ENCODE measurements around the gene PTBP3. TPM values are rescaled to one million over a fixed set of nuclear protein-coding genes. Genes with fewer than 3 reads are reported as not detected.

PTBP3 gene
- total RNA-seq, 2 donors from 2014 or later, result 83.3 to 94.8 TPM

- TF ChIP-seq CTCF (conservative IDR thresholded peaks at IDR 0.05), result no peak
- no peak overlapping the region for H3K9ac ChIP-seq (ENCODE audit: extremely low read depth, low read length, poor library complexity, severe bottlenecking)
- H3K4me3 Mint-ChIP-seq, result no peak overlapping the region
- no peaks in the 10 kb centered on the region for H3K4me1 ChIP-seq (ENCODE audit: control insufficient read depth, insufficient read depth, low read length)
- 94% methylated on average over 2 of the region's 3 CpGs; no CpG with 5 or more reads in 1 of the 2 experiments for WGBS, 2 experiments (ENCODE audit: insufficient coverage in 1 of 2, insufficient read length in 1 of 2)
- no peaks in the 10 kb centered on the region for H3K27me3 ChIP-seq (ENCODE audit: control insufficient read depth, insufficient read depth, low read length, poor library complexity, severe bottlenecking)
- DNase-seq, result no peak
- H3K4me3 ChIP-seq (ENCODE audit: low read length), result no peak overlapping the region
- peaks cover 19% of the 10 kb centered on the region for H3K36me3 Mint-ChIP-seq (ENCODE audit: low read depth)
- H3K9me3 Mint-ChIP-seq, result no peaks in the 10 kb centered on the region
- no peak overlapping the region for H3K27ac Mint-ChIP-seq
- peaks cover 19% of the 10 kb centered on the region for H3K4me1 Mint-ChIP-seq
- no peaks in the 10 kb centered on the region for H3K27me3 Mint-ChIP-seq (ENCODE audit: insufficient read depth)
- no peaks in the 10 kb centered on the region for H3K9me3 ChIP-seq (ENCODE audit: control insufficient read depth, low read length)
- H3K36me3 ChIP-seq (ENCODE audit: control insufficient read depth, insufficient read depth, low read length), result peaks cover 42% of the 10 kb centered on the region
- H3K27ac ChIP-seq (ENCODE audit: low read depth, low read length), result no peak overlapping the region
Measured at GRCh38 chr9:112262577-112262976, 70.8 kb downstream of the PTBP3 start.

GRCh38 chr9:112261133-112261532, 72.3 kb downstream of the PTBP3 start:
- Histone ChIP-seq H3K27me3 (ENCODE audit: control insufficient read depth, insufficient read depth, low read length, poor library complexity, severe bottlenecking) (no peaks in the 10 kb centered on the region), H3K36me3 (ENCODE audit: control insufficient read depth, insufficient read depth, low read length) (peaks cover 35% of the 10 kb centered on the region), H3K27ac (ENCODE audit: low read depth, low read length) (no peak overlapping the region), H3K9me3 (ENCODE audit: control insufficient read depth, low read length) (no peaks in the 10 kb centered on the region), H3K4me1 (ENCODE audit: control insufficient read depth, insufficient read depth, low read length) (no peaks in the 10 kb centered on the region), H3K9ac (ENCODE audit: extremely low read depth, low read length, poor library complexity, severe bottlenecking) (no peak overlapping the region), H3K4me3 (ENCODE audit: low read length) (no peak overlapping the region)
- peaks cover 19% of the 10 kb centered on the region for H3K4me1 Mint-ChIP-seq
- no peak overlapping the region for H3K27ac Mint-ChIP-seq
- H3K27me3 Mint-ChIP-seq (ENCODE audit: insufficient read depth), result no peaks in the 10 kb centered on the region
- 93 to 98% methylated on average over 3 to 5 of the region's 5 CpGs for WGBS, 2 experiments (ENCODE audit: insufficient coverage in 1 of 2, insufficient read length in 1 of 2)
- no peak for TF ChIP-seq CTCF (conservative IDR thresholded peaks at IDR 0.05)
- no peaks in the 10 kb centered on the region for H3K9me3 Mint-ChIP-seq
- H3K36me3 Mint-ChIP-seq (ENCODE audit: low read depth), result peaks cover 15% of the 10 kb centered on the region
- no peak for DNase-seq
- H3K4me3 Mint-ChIP-seq, result no peak overlapping the region

GRCh38 chr9:112258106-112258505, 75.3 kb downstream of the PTBP3 start:
- no peaks in the 10 kb centered on the region for H3K9me3 ChIP-seq (ENCODE audit: control insufficient read depth, low read length)
- H3K27me3 ChIP-seq (ENCODE audit: control insufficient read depth, insufficient read depth, low read length, poor library complexity, severe bottlenecking), result no peaks in the 10 kb centered on the region
- H3K27ac Mint-ChIP-seq, result no peak overlapping the region
- no peaks in the 10 kb centered on the region for H3K9me3 Mint-ChIP-seq
- H3K27ac ChIP-seq (ENCODE audit: low read depth, low read length), result no peak overlapping the region
- H3K4me1 Mint-ChIP-seq, result peaks cover 7% of the 10 kb centered on the region
- H3K4me3 Mint-ChIP-seq, result no peak overlapping the region
- no peaks in the 10 kb centered on the region for H3K4me1 ChIP-seq (ENCODE audit: control insufficient read depth, insufficient read depth, low read length)
- no peak overlapping the region for H3K9ac ChIP-seq (ENCODE audit: extremely low read depth, low read length, poor library complexity, severe bottlenecking)
- H3K36me3 ChIP-seq (ENCODE audit: control insufficient read depth, insufficient read depth, low read length), result peaks cover 22% of the 10 kb centered on the region
- H3K4me3 ChIP-seq (ENCODE audit: low read length), result no peak overlapping the region
- WGBS, 2 experiments (ENCODE audit: insufficient coverage in 1 of 2, insufficient read length in 1 of 2), result 96 to 100% methylated on average over 1 to 2 of the region's 2 CpGs
- no peaks in the 10 kb centered on the region for H3K27me3 Mint-ChIP-seq (ENCODE audit: insufficient read depth)
- TF ChIP-seq CTCF (conservative IDR thresholded peaks at IDR 0.05), result no peak
- DNase-seq, result no peak
- peaks cover 9% of the 10 kb centered on the region for H3K36me3 Mint-ChIP-seq (ENCODE audit: low read depth)
